NK-92 (cell line): Measurements from ENCODE around the gene NEDD9.

Experiments used
- DNase-seq: peaks from one replicate; lab custom pipeline; 2025; ENCODE audit not compliant: unreplicated experiment; lab: John Stamatoyannopoulos, UW

The NEDD9 gene

DNA sequence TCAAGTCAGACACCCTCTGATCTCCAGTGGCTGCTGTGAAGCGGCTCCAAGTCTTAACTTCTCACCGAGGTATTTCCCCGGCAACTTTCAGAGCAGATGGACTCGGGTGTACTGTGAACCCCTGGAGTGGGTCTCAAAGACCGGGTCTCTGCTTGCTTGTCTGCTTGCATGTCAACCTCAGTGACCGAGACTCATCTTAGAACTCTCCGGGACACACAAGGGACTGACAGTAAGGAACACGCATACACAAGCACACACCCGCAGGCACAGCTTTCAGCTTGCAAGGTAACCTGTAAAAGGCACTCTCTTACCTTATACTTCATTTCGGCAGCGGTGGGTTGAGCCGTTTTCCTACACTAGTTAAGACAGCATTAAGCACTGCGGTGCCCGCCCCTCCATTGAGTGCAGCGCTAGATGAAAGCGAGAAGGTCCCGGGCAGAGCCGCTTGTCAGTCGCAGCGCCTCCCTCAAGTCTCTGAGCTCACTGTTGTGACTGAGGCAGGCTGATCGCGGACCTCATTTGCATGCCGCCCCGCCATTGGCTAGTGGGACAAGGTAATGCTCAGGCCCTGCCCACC lies at the start of gene NEDD9:
Gene NEDD9, minus strand, starts transcription at position 476 of the 577 bp plus-strand sequence. Its CDS starts 153 bp downstream, at position 323.
- DNase-seq = peak; percentile 78

- DNase-seq = no peak
Observed at GRCh38 chr6:11282245-11282644, 49.8 kb upstream of the NEDD9 start.

GRCh38 chr6:11280394-11280793 lies 47.9 kb upstream of the NEDD9 start:
- DNase-seq = no peak

GRCh38 chr6:11279284-11279689 lies 46.8 kb upstream of the NEDD9 start:
- DNase-seq = no peak

DNA sequence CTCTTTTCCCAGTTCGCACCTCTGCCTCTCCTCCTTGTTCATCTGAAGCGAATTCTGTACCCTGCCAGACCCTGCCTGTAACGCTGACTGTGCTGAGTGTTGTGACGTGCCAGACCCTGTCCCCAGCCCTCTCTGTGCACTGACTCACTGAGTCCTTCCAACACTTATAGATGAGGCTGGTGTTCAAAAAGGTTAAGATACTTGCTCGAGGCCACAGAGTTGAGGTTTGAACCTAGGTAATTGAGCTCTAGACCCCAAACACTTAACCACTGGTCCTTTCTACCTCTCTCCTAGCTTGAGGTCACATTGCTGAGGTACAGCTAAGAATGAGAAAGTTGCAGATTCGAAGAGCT lies 45.7 kb upstream of the NEDD9 start:
- DNase-seq = no peak

GRCh38 chr6:11277275-11278206 lies 45.1 kb upstream of the NEDD9 start:
- DNase-seq = no peak

- DNase-seq = no peak
Observed at GRCh38 chr6:11276911-11277274, 44.4 kb upstream of the NEDD9 start.

- DNase-seq = no peak
Observed at GRCh38 chr6:11276228-11276627, 43.8 kb upstream of the NEDD9 start.

- DNase-seq = no peak
Observed at GRCh38 chr6:11275598-11275997, 43.1 kb upstream of the NEDD9 start.

- no peak for DNase-seq
Observed at GRCh38 chr6:11273406-11274065, 41.1 kb upstream of the NEDD9 start.

DNA sequence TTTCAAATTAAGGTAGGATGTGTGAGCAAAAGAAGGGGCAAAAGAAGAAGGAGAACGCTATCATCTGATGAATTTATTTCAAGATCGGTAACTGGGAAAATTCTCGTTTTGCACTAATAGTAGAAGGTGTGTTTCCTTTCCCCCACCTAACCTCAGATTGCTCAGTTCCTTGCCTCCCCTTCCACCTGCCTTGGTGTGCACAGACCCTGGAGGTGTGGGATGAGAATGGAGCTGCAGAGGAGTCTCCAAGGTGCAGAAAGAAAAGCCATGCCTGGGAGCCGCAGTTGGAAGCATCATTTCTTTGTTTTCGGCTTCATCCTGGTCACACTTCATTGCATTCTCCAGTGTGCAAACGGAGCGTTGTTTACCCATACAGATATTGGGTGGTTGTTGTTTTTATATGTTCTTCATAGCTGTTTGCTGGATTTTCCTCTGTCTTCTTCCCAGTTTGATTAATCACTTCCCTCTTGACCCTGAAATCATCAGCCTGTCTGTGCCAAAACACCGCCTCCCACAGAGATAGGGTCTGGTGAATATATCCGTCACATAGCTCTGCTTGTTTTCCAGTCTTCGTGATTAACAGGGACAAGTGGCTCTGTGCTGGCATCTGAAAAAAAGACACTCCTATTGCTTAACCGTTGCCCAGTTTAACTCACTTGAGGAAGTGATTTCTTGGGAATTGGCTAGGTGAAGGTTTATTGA lies 40.2 kb upstream of the NEDD9 start:
- no peak for DNase-seq

GRCh38 chr6:11271228-11272020 lies 39.0 kb upstream of the NEDD9 start:
- no peak for DNase-seq

DNA sequence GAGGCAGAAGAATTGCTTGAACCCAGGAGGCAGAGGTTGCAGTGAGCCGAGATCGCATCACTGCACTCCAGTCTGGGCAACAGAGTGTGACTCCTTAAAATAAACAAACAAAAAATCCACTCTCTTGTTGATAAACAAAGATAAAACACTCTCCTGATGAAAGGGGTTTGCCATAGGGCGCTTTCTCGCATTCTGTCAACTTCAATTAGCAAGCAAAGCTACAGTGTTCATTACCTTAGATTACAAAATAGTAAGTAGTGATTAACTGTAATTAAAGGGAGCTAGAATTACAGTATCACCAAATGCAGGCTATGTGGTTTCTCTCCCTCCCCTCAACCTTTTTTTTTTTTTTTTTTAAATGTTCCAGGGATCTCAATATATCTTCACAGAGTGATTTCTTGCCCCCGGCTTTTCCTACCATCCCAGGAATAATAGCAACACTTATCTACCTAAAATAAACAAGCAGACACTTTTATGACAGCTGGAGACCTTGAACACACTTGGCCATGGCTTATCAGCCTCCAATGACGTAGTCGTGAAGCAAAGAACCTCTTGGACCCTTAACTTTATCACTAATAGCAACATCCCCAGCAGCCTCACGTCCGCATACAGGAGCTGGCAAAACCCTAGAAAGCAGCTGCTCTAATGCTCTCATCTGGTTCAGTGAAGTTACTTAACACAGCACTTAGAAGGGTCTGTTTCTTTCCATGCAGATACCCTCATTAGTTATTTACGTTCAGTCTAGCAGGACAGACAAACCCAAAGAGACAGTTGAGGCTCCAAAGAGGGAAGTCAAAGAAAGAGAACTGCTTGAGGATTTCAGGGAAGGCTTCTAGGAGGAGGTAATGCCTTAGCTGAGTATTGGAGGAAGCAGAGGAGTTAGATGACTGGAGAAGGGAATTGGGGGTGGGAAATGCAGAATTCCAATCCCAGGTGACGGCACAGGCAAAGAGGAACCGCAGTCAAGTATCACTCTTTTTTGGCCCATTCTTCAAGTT lies 37.9 kb upstream of the NEDD9 start:
- DNase-seq = no peak

GRCh38 chr6:11268978-11269377 lies 36.5 kb upstream of the NEDD9 start:
- no peak for DNase-seq

GRCh38 chr6:11266926-11267325 lies 34.5 kb upstream of the NEDD9 start:
- DNase-seq = no peak

DNA sequence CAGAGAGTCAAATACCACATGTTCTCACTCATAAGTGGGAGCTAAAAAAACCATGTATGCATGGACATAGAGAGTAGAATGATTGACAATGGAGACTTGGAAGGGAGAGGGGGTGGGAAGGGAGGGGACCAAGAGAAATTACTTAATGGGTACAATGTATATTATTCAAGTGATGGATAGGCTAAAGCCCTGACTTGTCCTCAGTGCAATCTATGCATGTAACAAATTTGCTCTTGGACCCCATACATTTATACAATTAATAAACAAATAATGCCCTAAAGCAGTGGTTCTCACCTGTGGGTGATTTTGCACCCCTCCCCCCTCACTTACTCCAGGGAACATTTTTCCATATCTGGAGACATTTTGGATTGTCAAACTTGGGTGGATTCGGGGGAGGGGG lies 33.5 kb upstream of the NEDD9 start:
- DNase-seq = no peak

GRCh38 chr6:11264100-11264499 lies 31.6 kb upstream of the NEDD9 start:
- DNase-seq = no peak

- DNase-seq = no peak
Observed at GRCh38 chr6:11263291-11263775, 30.9 kb upstream of the NEDD9 start.

GRCh38 chr6:11262242-11262641 lies 29.8 kb upstream of the NEDD9 start:
- no peak for DNase-seq
